ENCODE measurements around the gene KIF1A.

The KIF1A gene

DNA sequence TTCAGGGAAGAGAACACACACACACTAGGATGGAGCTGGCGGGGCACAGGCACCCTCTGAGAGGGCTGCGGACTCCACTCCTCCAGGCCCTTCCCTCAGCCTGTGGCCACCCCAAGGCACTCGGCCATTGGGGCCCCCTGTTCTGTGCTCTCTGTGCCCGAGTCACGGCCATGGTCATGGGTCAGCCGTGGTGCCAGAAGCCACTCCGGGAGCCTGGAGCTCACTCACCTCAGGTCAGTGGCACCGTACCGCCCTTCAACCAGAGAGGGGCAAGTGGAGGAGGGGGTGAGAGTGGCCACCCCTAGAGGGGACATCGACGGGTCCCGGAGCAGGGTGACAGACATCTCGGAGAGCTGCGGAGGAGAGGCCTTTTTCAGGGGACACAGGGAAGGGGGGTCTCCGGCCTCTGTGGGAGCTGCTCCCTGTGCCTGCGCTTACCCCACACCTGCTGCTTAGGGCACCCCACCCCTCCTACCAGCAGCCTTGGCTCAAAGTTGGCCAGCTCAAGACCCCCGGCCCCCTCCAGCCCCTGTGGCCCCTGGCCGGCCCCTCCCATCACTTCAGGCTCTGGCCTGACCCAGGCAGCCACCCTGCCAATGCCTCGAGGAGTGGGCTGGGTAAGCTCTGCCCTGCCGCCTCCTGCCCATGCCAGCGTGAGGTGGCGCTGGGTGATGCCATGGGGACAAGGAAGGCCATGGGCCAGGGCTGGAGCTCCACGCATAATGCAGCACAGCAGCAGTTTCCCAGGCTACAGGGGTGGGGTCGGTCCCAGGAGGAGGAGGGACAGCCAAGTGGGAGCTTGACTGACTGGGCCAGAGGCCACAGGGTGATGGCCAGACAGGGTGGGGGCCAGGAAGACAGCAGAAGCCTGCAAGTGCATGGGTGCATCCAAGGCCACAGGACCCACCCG is 99.1 kb downstream of the KIF1A start:
- DNase-seq, result no peak
- TF ChIP-seq, protein P1, sequence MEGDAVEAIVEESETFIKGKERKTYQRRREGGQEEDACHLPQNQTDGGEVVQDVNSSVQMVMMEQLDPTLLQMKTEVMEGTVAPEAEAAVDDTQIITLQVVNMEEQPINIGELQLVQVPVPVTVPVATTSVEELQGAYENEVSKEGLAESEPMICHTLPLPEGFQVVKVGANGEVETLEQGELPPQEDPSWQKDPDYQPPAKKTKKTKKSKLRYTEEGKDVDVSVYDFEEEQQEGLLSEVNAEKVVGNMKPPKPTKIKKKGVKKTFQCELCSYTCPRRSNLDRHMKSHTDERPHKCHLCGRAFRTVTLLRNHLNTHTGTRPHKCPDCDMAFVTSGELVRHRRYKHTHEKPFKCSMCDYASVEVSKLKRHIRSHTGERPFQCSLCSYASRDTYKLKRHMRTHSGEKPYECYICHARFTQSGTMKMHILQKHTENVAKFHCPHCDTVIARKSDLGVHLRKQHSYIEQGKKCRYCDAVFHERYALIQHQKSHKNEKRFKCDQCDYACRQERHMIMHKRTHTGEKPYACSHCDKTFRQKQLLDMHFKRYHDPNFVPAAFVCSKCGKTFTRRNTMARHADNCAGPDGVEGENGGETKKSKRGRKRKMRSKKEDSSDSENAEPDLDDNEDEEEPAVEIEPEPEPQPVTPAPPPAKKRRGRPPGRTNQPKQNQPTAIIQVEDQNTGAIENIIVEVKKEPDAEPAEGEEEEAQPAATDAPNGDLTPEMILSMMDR (IDR thresholded peaks at IDR 0.05; ENCODE audit: low read length), result no peak
- TF ChIP-seq EZH2phosphoT487 (IDR thresholded peaks at IDR 0.05; ENCODE audit: low read length) (no peak), EZH2 (optimal IDR thresholded peaks at IDR 0.05; ENCODE audit: low read depth, low read length) (no peak)
- no peaks in the 10 kb centered on the region for H3K36me3 ChIP-seq (replicated peaks; ENCODE audit: insufficient read depth, low read length)
- H3K9me2 ChIP-seq (replicated peaks; ENCODE audit: insufficient read depth, low read length), result no peaks in the 10 kb centered on the region
- H3K27me3 ChIP-seq (replicated peaks; ENCODE audit: insufficient read depth, low read length), result peaks cover 80% of the 10 kb centered on the region
- no peak overlapping the region for H2AFZ ChIP-seq (ENCODE audit: low read length)
- no peak overlapping the region for H3K4me2 ChIP-seq (ENCODE audit: low read depth, low read length)
- H4K20me1 ChIP-seq (ENCODE audit: insufficient read depth, low read length), result no peaks in the 10 kb centered on the region
- H3K9me3 ChIP-seq (replicated peaks; ENCODE audit: insufficient read depth, low read length), result no peaks in the 10 kb centered on the region
- no peaks in the 10 kb centered on the region for H3K79me2 ChIP-seq (ENCODE audit: low read length)
- H3K27ac ChIP-seq (ENCODE audit: low read length), result no peak overlapping the region
- no peaks in the 10 kb centered on the region for H3F3A ChIP-seq (ENCODE audit: insufficient read depth, low read length)
- H3K4me1 ChIP-seq (ENCODE audit: low read length), result no peaks in the 10 kb centered on the region
- no peak overlapping the region for H3K9ac ChIP-seq (ENCODE audit: low read length)
- H3K4me3 ChIP-seq (ENCODE audit: low read length), result no peak overlapping the region

- Histone ChIP-seq H3K4me2 (ENCODE audit: low read depth, low read length) (no peak overlapping the region), H3K27ac (ENCODE audit: low read length) (no peak overlapping the region), H4K20me1 (ENCODE audit: insufficient read depth, low read length) (no peaks in the 10 kb centered on the region), H3K27me3 (replicated peaks; ENCODE audit: insufficient read depth, low read length) (peaks cover 80% of the 10 kb centered on the region), H3K9me3 (replicated peaks; ENCODE audit: insufficient read depth, low read length) (no peaks in the 10 kb centered on the region), H3K36me3 (replicated peaks; ENCODE audit: insufficient read depth, low read length) (no peaks in the 10 kb centered on the region), H3F3A (ENCODE audit: insufficient read depth, low read length) (no peaks in the 10 kb centered on the region), H2AFZ (ENCODE audit: low read length) (no peak overlapping the region), H3K79me2 (ENCODE audit: low read length) (no peaks in the 10 kb centered on the region), H3K9ac (ENCODE audit: low read length) (no peak overlapping the region), H3K9me2 (replicated peaks; ENCODE audit: insufficient read depth, low read length) (no peaks in the 10 kb centered on the region), H3K4me3 (ENCODE audit: low read length) (no peak overlapping the region), H3K4me1 (ENCODE audit: low read length) (no peaks in the 10 kb centered on the region)
- no peak for DNase-seq
- TF ChIP-seq, protein P1 (IDR thresholded peaks at IDR 0.05; ENCODE audit: low read length), result no peak
- TF ChIP-seq EZH2phosphoT487 (IDR thresholded peaks at IDR 0.05; ENCODE audit: low read length) (no peak), EZH2 (optimal IDR thresholded peaks at IDR 0.05; ENCODE audit: low read depth, low read length) (no peak)
Observed at GRCh38 chr2:240719676-240720545, 100.1 kb downstream of the KIF1A start.

DNA sequence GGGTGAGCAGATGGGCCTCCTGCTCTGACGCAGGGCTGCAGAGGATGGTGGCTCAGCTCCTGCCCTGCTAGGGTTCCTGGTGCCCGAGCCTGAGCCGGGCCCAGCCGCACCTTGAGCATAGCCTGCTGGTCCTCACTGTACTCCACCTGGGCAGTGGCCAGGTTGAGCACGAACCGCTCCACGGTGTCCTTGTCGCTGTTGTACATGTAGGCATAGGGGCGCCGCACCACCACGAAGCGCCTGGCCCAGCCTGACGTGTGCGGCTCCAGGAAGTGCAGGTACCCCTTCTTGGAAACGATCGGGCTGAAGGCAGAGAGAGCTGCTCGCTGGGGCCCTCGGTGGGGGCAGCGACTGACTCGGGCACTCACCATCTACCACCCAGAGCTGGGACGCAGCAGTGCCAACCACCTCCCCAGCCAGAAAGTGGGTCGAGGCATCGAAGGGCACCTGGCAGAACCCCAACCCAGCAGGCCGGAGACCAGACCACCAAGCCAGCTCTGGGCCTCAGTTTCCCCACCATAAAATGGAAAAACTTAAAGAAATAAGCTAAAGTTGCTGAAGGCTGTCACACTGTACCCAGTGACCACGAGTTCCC is 101.0 kb downstream of the KIF1A start:
- Histone ChIP-seq H3K27ac (ENCODE audit: low read length) (no peak overlapping the region), H3K4me2 (ENCODE audit: low read depth, low read length) (no peak overlapping the region), H3K9me3 (replicated peaks; ENCODE audit: insufficient read depth, low read length) (no peaks in the 10 kb centered on the region), H3K4me3 (ENCODE audit: low read length) (no peak overlapping the region), H3K27me3 (replicated peaks; ENCODE audit: insufficient read depth, low read length) (peaks cover 82% of the 10 kb centered on the region), H2AFZ (ENCODE audit: low read length) (no peak overlapping the region), H3K4me1 (ENCODE audit: low read length) (no peaks in the 10 kb centered on the region), H3K36me3 (replicated peaks; ENCODE audit: insufficient read depth, low read length) (no peaks in the 10 kb centered on the region), H4K20me1 (ENCODE audit: insufficient read depth, low read length) (no peaks in the 10 kb centered on the region), H3K9ac (ENCODE audit: low read length) (no peak overlapping the region), H3K9me2 (replicated peaks; ENCODE audit: insufficient read depth, low read length) (no peaks in the 10 kb centered on the region), H3K79me2 (ENCODE audit: low read length) (no peaks in the 10 kb centered on the region), H3F3A (ENCODE audit: insufficient read depth, low read length) (no peaks in the 10 kb centered on the region)
- TF ChIP-seq, protein P1 (IDR thresholded peaks at IDR 0.05; ENCODE audit: low read length), result no peak
- no peak for TF ChIP-seq EZH2phosphoT487 (IDR thresholded peaks at IDR 0.05; ENCODE audit: low read length)
- TF ChIP-seq EZH2 (optimal IDR thresholded peaks at IDR 0.05; ENCODE audit: low read depth, low read length), result no peak
- no peak for DNase-seq

Data from MM.1S (cell line).